ENCODE results near the gene KAZN. TPM values are rescaled to one million over a fixed set of nuclear protein-coding genes. Genes with fewer than 3 reads are reported as not detected.

KAZN gene
- total and polyA plus RNA-seq, 9 donors = 5.1 to 17.4 (median 14.3) TPM

DNA sequence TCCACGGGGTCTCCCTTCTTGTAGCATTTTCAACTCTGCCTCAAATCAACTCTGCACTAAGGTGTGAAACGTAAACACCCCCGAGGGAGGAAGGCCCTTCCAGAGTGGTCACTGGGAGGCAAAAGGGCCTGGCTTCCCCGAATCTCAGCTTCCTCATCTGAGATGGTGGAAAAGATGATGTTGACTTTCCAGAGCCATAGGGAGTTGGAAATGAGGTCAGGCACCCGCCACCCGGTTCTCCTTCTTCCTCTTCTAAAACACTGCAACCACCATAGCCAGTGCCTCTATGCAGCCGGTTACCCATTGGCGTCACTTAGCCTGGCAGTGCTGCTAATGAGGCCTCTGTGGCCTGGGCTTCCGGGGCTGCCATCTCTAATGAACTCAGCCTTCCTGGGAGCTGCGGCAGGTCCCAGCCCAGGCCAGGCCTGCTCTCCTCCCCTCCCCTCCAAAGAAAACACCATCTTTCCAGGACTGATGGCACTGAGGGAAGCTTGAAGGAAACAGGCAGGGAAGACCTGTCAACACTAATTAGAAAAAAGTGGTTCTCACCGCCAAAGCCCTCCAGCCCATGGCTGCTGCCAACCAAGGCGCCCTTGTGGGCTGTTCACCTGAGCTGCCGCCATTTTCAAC is 175.0 kb downstream of the KAZN start:
- Histone ChIP-seq H3K27ac (ENCODE audit: low read length) (no peak overlapping the region), H3K4me1 (ENCODE audit: control insufficient read depth, insufficient read depth, low read length) (no peaks in the 10 kb centered on the region), H3K36me3 (ENCODE audit: control insufficient read depth, insufficient read depth, low read length) (no peaks in the 10 kb centered on the region), H3K4me3 (ENCODE audit: low read length) (no peak overlapping the region), H3K27me3 (ENCODE audit: control insufficient read depth, insufficient read depth, low read length) (no peaks in the 10 kb centered on the region), H3K9me3 (replicated peaks; ENCODE audit: control insufficient read depth, low read depth, low read length) (no peaks in the 10 kb centered on the region)
- 85% methylated on average over 7 of the region's 13 CpGs for WGBS (ENCODE audit: insufficient coverage)
- DNase-seq = no peak

DNA sequence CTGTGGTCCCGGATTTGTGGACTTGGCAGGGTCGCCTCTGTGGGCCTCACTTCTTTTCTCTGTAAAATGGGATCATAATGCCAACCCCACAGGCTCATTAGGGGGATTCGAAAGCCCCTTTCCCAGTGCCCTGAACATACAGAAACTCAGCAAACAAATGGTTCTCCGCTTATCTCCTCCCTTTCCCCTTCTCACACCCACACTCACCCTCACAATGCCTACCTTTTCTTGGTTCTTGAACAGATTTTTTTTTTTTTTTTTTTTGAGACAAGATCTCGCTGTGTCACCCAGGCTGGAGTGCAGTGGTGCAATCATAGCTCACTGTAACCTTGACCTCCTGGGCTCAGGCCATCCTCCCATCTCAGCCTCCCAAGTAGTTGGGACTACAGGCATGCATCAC is 175.7 kb downstream of the KAZN start:
- no peaks in the 10 kb centered on the region for H3K4me1 ChIP-seq (ENCODE audit: control insufficient read depth, insufficient read depth, low read length)
- H3K27me3 ChIP-seq (ENCODE audit: control insufficient read depth, insufficient read depth, low read length) = no peaks in the 10 kb centered on the region
- no peak for DNase-seq
- no peaks in the 10 kb centered on the region for H3K36me3 ChIP-seq (ENCODE audit: control insufficient read depth, insufficient read depth, low read length)
- H3K27ac ChIP-seq (ENCODE audit: low read length) = no peak overlapping the region
- no peaks in the 10 kb centered on the region for H3K9me3 ChIP-seq (replicated peaks; ENCODE audit: control insufficient read depth, low read depth, low read length)
- H3K4me3 ChIP-seq (ENCODE audit: low read length) = no peak overlapping the region
- WGBS (ENCODE audit: insufficient coverage) = 100% methylated on average over 2 of the region's 5 CpGs

DNA sequence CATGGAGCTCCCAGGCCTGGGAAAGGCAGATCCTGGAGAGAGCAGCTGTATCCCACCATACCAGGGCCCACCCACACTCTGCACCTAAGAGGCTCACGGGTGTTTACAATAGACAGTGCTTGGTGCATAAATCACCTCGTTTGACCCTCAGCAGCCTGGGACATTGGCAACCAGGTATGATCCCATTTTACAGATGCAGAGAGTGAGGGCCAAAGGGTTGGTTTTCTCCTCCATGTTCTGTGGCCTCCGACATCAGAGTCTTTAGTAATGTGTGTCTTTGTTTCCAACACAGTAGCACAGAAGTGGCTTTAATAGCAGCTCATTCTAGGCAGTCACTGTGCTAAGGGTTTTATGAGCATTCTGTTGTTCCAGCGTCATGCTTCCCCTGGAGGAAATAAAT is 176.5 kb downstream of the KAZN start:
- no peak overlapping the region for H3K27ac ChIP-seq (ENCODE audit: low read length)
- H3K27me3 ChIP-seq (ENCODE audit: control insufficient read depth, insufficient read depth, low read length) = no peaks in the 10 kb centered on the region
- WGBS (ENCODE audit: insufficient coverage) = 100% methylated on average over 1 of the region's 4 CpGs
- H3K36me3 ChIP-seq (ENCODE audit: control insufficient read depth, insufficient read depth, low read length) = no peaks in the 10 kb centered on the region
- no peak overlapping the region for H3K4me3 ChIP-seq (ENCODE audit: low read length)
- no peak for DNase-seq
- no peaks in the 10 kb centered on the region for H3K4me1 ChIP-seq (ENCODE audit: control insufficient read depth, insufficient read depth, low read length)
- H3K9me3 ChIP-seq (replicated peaks; ENCODE audit: control insufficient read depth, low read depth, low read length) = no peaks in the 10 kb centered on the region

DNA sequence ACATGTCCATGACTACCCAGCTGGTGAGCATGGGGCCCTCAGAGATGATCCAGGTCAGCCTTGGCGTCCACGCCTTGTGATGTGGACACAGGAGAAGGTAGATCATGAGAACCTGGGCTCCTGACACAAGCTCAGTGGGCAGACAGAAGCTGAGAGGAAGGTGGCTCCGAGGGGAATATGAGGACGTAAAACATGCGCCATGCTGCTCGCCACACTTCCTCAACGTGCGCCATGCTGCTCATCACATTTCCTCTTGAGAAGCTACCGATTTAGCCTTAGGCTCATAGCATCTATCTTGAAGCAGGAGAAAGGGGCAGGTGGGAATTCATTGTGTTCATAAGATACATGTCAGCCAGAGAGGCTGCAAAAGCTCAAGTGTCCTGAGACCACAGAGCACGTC is 176.9 kb downstream of the KAZN start:
- Histone ChIP-seq H3K9me3 (replicated peaks; ENCODE audit: control insufficient read depth, low read depth, low read length) (no peaks in the 10 kb centered on the region), H3K4me1 (ENCODE audit: control insufficient read depth, insufficient read depth, low read length) (no peaks in the 10 kb centered on the region), H3K27ac (ENCODE audit: low read length) (no peak overlapping the region), H3K27me3 (ENCODE audit: control insufficient read depth, insufficient read depth, low read length) (no peaks in the 10 kb centered on the region), H3K4me3 (ENCODE audit: low read length) (no peak overlapping the region), H3K36me3 (ENCODE audit: control insufficient read depth, insufficient read depth, low read length) (no peaks in the 10 kb centered on the region)
- WGBS (ENCODE audit: insufficient coverage) = 91% methylated on average over 8 of the region's 10 CpGs
- DNase-seq = no peak

DNA sequence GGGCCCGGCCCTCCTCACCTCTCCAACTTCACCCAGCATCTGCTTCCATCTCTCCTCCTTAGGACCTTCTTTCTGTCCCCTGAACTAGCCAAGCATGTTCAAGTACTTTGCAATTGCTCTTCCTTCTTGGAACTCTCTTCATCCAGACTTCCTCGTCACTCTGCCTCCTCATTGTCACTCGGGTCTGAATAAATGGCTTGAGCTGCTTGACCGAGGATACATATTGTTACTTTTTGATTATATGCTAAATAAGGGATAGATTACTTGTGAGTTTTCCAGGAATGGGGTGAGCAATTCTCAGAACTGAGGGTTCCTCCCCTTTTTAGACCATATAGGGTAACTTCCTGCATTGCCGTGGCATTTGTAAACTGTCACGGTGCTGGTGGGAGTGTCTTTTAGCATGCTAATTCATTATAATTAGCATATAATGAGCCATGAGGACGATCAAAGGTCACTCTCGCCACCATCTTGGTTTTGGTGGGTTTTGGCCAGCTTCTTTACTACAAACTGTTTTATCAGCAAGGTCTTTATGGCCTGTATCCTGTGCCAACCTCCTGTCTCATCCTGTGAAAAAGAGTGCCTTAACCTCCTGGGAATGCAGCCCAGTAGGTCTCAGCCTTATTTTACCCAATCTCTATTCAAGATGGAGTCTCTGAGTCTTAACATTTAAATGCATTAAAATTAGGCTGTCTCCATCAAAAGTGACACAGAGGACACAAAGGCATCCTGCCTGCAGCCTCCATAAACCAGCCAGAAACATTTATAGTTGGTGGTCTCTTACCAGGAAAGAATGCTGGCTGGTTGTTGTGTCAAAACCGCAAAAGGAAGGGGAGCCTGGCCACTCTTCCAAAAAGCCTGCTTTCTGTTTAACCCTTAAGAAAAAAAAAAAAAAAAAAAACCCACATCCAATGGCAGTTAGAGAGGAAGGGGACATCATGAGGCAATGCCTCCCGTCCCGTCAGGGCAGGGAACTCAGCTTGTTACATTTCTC is 179.3 kb downstream of the KAZN start:
- H3K9me3 ChIP-seq (replicated peaks; ENCODE audit: control insufficient read depth, low read depth, low read length) = no peaks in the 10 kb centered on the region
- DNase-seq = no peak
- H3K4me3 ChIP-seq (ENCODE audit: low read length) = no peak overlapping the region
- H3K36me3 ChIP-seq (ENCODE audit: control insufficient read depth, insufficient read depth, low read length) = no peaks in the 10 kb centered on the region
- no peak overlapping the region for H3K27ac ChIP-seq (ENCODE audit: low read length)
- WGBS (ENCODE audit: insufficient coverage) = 83% methylated on average over 2 of the region's 11 CpGs
- no peaks in the 10 kb centered on the region for H3K4me1 ChIP-seq (ENCODE audit: control insufficient read depth, insufficient read depth, low read length)
- H3K27me3 ChIP-seq (ENCODE audit: control insufficient read depth, insufficient read depth, low read length) = no peaks in the 10 kb centered on the region

DNA sequence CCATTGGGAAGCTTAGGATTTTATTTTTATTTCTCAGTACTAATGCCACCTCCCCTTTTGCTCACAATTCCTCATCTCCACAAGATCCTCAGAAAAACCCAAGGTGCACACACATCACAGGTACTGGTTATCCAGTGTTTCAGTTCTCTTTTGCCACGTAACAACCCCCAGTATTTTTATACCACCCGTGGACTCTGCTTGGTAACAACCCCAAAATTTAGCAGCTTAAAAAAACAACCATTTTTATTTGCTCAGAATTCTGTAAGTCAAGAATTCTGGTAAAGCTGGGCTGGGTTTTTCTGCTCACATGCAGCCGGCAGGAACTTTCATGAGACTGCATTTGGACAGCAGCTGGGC is 180.0 kb downstream of the KAZN start:
- DNase-seq = no peak
- no peak overlapping the region for H3K4me3 ChIP-seq (ENCODE audit: low read length)
- no peaks in the 10 kb centered on the region for H3K36me3 ChIP-seq (ENCODE audit: control insufficient read depth, insufficient read depth, low read length)
- 57% methylated on average over 1 of the region's 3 CpGs for WGBS (ENCODE audit: insufficient coverage)
- no peak overlapping the region for H3K27ac ChIP-seq (ENCODE audit: low read length)
- no peaks in the 10 kb centered on the region for H3K4me1 ChIP-seq (ENCODE audit: control insufficient read depth, insufficient read depth, low read length)
- H3K27me3 ChIP-seq (ENCODE audit: control insufficient read depth, insufficient read depth, low read length) = no peaks in the 10 kb centered on the region
- no peaks in the 10 kb centered on the region for H3K9me3 ChIP-seq (replicated peaks; ENCODE audit: control insufficient read depth, low read depth, low read length)

DNA sequence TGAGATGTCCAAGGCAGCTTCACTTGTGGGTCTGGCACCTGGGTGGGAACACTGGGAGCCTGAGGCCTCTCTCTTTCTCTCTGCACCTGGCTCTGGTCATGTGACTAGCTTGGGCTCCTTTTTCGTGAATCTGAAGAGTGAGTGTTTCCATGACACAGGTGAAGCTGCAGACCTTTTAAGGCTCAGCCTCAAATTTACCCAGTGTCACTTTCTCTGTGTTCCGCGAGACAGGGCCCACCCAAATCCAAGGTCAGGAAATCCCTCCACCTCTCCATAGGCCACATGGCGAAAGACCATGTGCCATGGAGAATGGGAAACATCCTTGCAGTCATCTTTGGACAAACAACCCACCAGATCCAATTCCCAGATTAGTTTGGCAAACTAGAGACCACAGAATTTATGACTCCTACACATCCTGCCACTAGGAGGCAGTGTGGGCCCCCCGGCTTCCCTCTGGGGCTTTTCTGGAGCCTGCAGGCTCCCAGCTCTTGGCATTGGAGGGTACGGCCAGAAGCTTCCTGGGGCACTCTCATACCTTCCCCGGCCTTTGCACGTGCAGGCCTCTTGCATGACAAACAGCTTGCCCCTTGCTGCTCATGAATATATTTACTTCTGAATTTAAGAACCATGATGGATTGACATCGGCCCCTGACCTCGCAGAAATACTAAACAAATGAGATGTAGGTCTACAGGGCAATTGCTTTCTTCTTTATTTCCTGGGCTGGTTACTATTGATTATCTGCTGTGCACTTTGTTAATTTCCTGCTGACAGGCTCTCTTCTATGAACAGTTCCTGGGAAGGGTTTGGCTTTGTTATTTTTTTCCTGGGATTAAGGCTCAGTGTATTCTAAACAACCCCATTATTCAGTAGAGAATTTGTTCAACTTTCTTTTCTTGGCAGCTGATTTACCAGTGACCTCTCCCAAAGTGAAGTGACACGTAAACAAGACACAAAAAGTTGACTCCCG is 180.7 kb downstream of the KAZN start:
- DNase-seq = peak; percentile 30
- H3K27me3 ChIP-seq (ENCODE audit: control insufficient read depth, insufficient read depth, low read length) = no peaks in the 10 kb centered on the region
- no peaks in the 10 kb centered on the region for H3K36me3 ChIP-seq (ENCODE audit: control insufficient read depth, insufficient read depth, low read length)
- no peaks in the 10 kb centered on the region for H3K9me3 ChIP-seq (replicated peaks; ENCODE audit: control insufficient read depth, low read depth, low read length)
- H3K4me1 ChIP-seq (ENCODE audit: control insufficient read depth, insufficient read depth, low read length) = no peaks in the 10 kb centered on the region
- no peak overlapping the region for H3K27ac ChIP-seq (ENCODE audit: low read length)
- WGBS (ENCODE audit: insufficient coverage) = 66% methylated on average over 5 of the region's 12 CpGs
- no peak overlapping the region for H3K4me3 ChIP-seq (ENCODE audit: low read length)

DNA sequence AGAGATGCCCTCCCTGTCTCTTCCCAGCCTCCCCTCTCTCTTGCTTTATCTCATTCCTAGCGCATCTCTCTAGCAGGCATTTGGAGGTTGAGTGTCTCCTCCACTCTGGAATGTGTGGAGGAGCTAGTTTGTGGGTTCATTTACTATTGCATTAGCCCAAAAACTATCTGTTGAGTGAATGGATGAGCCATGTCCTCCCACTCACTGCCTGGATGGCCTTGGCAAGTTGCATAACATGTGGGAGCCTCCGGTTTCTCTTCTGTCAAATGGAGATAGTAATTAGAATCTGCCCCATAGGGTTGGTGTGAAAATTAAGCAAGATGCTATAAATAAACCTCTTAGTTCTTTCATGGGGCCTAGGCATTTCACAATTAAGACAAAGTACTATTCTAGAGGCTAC is 181.8 kb downstream of the KAZN start:
- no peaks in the 10 kb centered on the region for H3K27me3 ChIP-seq (ENCODE audit: control insufficient read depth, insufficient read depth, low read length)
- H3K27ac ChIP-seq (ENCODE audit: low read length) = no peak overlapping the region
- H3K4me3 ChIP-seq (ENCODE audit: low read length) = no peak overlapping the region
- DNase-seq = no peak
- H3K9me3 ChIP-seq (replicated peaks; ENCODE audit: control insufficient read depth, low read depth, low read length) = no peaks in the 10 kb centered on the region
- no peaks in the 10 kb centered on the region for H3K36me3 ChIP-seq (ENCODE audit: control insufficient read depth, insufficient read depth, low read length)
- whole genome bisulfite sequencing (ENCODE audit: insufficient coverage) = no CpG with 5 or more reads among the region's 2 CpGs
- H3K4me1 ChIP-seq (ENCODE audit: control insufficient read depth, insufficient read depth, low read length) = no peaks in the 10 kb centered on the region

DNA sequence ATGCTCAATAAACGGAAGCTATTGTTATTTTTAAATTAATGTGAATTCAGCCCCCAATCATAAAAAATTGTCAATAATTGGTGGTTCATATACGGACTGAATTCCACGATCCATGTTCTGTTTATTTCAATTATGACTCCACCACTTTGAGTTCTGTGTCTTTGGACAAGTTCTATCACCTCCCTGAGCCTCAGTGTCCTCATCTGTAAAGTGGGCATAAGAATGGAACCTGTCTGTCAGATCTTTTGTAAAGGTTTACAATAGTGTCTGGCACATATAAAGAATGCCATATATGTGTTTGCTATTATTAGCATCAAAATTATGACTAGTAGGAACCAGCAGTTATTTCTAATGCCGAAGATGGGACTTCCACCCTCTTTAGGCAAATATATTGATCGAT is 183.3 kb downstream of the KAZN start:
- DNase-seq = no peak
- Histone ChIP-seq H3K4me3 (ENCODE audit: low read length) (no peak overlapping the region), H3K27ac (ENCODE audit: low read length) (no peak overlapping the region), H3K4me1 (ENCODE audit: control insufficient read depth, insufficient read depth, low read length) (no peaks in the 10 kb centered on the region), H3K27me3 (ENCODE audit: control insufficient read depth, insufficient read depth, low read length) (no peaks in the 10 kb centered on the region), H3K36me3 (ENCODE audit: control insufficient read depth, insufficient read depth, low read length) (no peaks in the 10 kb centered on the region), H3K9me3 (replicated peaks; ENCODE audit: control insufficient read depth, low read depth, low read length) (no peaks in the 10 kb centered on the region)
- WGBS (ENCODE audit: insufficient coverage) = 100% methylated on average over 2 of the region's 5 CpGs
